ENCODE data around the gene BEST2.
A peak's percentile ranks its signal among the peaks of the same experiment; 100 is the strongest.
"Not testable (repeated sequence)": the region's sequence is repeated elsewhere in the genome, so short reads cannot be mapped to it uniquely, and the experiment has no call there.

BEST2 gene

GRCh38 chr19:12751635-12752034, at the start of gene BEST2:
TSS of gene BEST2 (plus strand) at chr19:12751791. CDS start at chr19:12752593, 802 bp downstream.
- no peak for DNase-seq (ENCODE audit: low spot score)

GRCh38 chr19:12703046-12703445, 48.5 kb upstream of the BEST2 start:
- DNase-seq (ENCODE audit: low spot score) = peak; percentile 84

DNA sequence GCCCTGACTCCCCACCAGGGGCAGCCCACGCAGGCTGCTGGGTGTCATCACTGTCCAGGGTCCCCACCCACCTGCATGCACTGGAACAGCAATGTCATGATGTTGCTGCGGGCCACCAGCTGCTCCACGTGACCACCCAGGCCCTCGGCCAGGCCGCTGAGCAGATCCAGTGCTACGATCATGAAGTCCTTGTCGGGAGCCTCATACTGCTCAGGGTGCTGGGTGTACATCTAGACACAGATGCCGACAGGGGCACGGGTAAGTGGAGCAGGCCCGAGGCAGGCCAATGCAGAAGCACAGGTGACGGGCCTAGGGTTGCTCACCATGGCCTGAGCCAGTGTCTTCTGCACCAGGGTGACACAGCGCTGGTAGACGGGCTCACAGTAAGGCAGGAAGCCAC, 46.4 kb upstream of the BEST2 start:
- DNase-seq (ENCODE audit: low spot score) = no peak

DNA sequence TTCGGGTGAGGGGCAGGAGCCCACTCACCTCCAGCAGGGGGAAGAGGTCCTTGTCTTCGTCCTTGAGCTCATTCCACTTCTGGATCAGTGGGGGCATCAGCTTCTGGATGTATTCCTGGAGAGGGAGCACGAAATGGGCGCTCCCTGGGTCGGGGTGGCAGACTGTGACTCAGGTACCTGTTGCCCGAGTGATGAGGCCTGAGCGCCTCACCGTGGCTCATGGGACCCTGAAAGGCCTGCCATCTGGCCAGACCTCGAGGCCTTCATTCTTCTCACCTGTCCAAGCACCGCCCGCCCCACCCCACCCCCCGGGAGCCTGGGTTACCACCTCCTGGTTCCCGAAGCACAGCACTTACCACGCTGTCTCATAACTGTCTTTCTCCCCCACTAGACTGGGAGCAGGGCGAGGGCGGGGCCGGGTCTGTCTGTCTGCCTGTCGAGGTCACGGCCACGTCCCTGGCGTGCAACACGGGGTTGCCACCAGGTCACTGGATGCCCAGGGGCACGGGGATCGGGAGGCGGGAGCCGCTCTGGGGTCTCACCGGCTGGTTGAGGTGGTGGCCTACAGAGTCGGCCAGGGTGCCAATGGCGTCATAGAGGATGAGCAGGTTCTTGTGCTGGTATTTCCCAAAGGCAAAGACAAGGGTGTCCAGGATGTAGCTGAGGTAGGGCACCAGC, 45.8 kb upstream of the BEST2 start:
- no peak for DNase-seq (ENCODE audit: low spot score)

GRCh38 chr19:12706332-12706718, 45.3 kb upstream of the BEST2 start:
- DNase-seq (ENCODE audit: low spot score) = no peak

DNA sequence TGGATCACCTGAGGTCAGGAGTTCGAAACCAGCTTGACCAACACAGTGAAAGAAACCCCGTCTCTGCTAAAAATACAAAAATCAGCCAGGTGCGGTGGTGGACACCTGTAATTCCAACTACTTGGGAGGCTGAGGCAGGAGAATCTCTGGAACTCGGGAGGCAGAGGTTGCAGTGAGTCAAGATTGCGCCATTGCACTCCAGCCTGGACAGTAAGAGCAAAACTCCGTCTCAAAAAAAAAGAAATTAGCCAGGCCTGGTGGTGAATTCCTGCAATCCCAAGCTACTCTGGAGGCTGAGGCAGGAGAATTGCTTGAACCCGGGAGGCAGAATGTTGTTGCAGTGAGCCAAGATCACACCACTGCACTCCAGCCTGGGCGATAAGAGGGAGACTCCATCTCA, 43.0 kb upstream of the BEST2 start:
- DNase-seq (ENCODE audit: low spot score) = no peak

GRCh38 chr19:12711187-12711586, 40.4 kb upstream of the BEST2 start:
- no peak for DNase-seq (ENCODE audit: low spot score)

- not testable (repeated sequence) for DNase-seq (ENCODE audit: low spot score)
These were observed 39.5 kb upstream of the BEST2 start for GRCh38 chr19:12712077-12712476.

DNA sequence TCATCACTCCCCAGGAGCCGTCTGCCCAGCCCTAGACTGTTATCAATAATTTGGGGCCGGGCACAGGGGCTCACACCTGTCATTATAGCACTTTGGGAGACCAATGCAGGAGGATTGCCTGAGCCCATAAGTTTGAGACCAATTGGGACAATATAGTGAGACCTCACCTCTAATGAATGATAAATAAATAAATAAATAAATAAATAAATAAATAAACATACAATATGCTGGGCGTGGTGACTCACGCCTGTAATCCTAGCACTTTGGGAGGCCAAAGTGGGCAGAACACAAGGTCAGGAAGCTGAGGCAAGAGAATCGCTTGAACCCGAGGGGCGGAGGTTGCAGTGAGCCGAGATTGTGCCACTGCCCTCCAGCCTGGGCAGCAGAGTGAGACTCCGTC, 38.3 kb upstream of the BEST2 start:
- not testable (repeated sequence) for DNase-seq (ENCODE audit: low spot score)

GRCh38 chr19:12715102-12715501, 36.5 kb upstream of the BEST2 start:
- no peak for DNase-seq (ENCODE audit: low spot score)

GRCh38 chr19:12715929-12716328, 35.7 kb upstream of the BEST2 start:
- DNase-seq (ENCODE audit: low spot score) = no peak

GRCh38 chr19:12720296-12720695, 31.3 kb upstream of the BEST2 start:
- DNase-seq (ENCODE audit: low spot score) = no peak

DNA sequence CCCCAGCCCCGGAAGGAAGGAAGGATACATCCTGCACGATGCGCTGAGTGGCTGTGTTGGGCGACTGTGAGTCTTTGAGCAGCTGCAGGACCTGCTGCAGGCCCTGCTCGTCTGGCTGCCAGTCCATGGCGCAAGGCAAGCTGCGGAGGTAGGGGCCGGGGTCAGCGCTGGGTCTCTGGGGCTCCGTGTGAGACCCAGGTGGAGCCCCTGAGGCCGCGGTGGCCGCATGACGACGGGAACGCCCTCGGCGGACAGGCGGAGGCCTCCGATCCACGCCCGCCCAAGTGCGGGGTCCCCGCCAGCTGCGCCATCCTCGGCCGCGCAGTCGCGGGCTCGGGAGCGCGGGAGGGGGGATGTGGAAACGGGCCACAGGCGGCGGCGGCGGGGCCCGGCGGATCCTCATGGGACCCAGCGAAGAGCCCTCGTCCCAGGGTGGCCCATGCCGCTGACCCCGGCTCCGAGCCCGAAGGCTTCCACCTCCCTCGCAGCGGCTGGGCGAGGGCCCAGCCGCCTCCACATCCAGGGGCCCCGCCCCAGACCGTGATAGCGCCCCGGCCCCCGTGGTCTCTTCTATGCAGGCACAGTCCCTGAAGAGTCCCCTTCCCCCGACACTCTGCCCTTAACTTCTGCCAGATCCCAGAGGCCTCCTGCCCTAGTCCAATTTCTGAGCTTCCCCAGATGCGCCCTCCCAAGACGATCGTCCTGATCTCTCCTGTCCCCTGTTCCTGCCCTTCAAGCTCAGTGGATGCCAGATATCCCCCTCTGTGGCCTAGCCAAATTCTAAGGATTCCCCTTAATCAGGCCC, 30.5 kb upstream of the BEST2 start:
- peak; percentile 64 for DNase-seq (ENCODE audit: low spot score)

DNA sequence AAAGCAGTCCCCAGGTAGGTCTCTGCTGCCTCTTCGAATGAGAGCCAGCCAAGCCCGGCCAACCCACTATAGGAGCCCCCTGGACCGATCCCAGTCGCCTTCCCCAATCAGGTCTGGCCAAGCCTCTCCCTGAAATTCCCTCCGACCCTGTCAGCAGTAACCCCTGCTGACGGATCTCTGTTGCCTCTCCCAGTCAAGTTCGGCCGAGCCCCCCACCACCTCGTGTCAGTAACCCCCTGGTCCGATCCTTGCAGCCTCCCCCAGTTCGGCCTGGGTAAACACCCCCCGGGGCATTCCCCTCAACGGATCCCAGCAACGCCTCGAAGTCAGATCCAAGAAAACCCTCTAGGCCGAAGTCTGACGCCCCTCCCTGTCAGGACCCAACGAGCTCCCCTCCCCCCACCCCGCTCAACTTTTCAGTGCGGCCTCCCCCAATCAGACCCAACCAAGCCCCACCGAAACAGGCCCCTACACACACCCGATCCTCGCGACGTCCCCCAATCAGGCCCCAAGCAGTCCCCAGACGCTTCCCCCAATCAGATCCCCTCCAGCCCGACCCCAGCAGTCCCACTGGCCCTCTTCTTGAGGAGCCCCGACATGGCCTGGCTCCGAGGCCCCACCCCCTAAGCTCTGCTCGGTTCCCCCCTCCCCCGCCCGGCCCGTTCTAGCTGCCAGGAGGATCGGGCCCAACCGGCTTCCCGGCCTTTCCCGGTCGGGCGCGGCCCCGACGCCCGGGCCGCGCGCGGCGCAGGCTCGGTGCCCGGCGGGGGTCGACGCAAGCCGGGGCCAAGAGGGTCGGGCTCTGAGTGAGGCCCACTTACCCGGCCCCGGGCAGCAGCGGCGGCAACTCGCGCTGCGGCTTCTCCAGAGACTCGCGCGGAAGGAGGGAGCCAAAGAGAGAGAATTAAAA, 29.7 kb upstream of the BEST2 start:
- peak; percentile 88 for DNase-seq (ENCODE audit: low spot score)

GRCh38 chr19:12722566-12723380, 28.8 kb upstream of the BEST2 start:
- DNase-seq (ENCODE audit: low spot score) = peak; percentile 96

DNA sequence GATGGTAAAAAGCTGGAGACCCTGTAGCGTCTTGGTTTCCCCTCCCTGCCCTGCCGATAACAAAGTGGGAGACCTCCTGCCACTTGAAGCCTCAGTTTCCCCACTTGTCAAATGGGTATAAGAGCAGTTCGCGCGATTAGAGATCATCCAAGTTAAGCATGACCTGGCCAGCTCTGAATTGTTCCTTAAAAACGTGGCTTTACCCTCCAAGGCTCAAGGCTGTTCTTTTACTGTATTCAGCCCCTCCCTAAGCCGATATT, 28.3 kb upstream of the BEST2 start:
- DNase-seq (ENCODE audit: low spot score) = no peak

- DNase-seq (ENCODE audit: low spot score) = peak; percentile 88
These were observed 27.8 kb upstream of the BEST2 start, which contains the start of gene TNPO2 for GRCh38 chr19:12723641-12724426. TSS of gene TNPO2 (minus strand) at chr19:12723932. CDS start at chr19:12720977, 2,955 bp downstream.

- DNase-seq (ENCODE audit: low spot score) = not testable (repeated sequence)
These were observed 26.0 kb upstream of the BEST2 start for GRCh38 chr19:12725612-12726011.

DNA sequence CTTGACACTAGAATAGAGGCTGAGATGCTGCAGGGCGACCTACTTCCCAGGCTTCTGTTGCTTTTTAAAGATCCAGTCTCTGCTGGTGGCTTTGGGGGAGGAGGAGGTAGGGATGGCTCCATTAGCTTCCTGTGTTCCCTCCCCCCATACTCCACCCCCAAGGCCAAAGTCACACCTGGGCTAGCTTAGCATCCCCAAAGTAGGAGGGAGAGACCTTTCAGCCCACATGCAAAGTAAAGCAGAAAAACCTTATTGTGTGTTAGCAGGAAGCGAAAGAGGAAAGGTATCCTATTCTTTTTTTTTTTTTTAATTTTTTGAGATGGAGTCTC, 24.6 kb upstream of the BEST2 start:
- no peak for DNase-seq (ENCODE audit: low spot score)

- no peak for DNase-seq (ENCODE audit: low spot score)
These were observed 23.7 kb upstream of the BEST2 start for GRCh38 chr19:12727745-12728433.

- DNase-seq (ENCODE audit: low spot score) = no peak
These were observed 21.5 kb upstream of the BEST2 start for GRCh38 chr19:12730064-12730463.

All from ecto neural progenitor cell (in vitro differentiated cells).